ENCODE data around the gene CA12. TPM values are rescaled to one million over a fixed set of nuclear protein-coding genes. Genes with fewer than 3 reads are reported as not detected.

The CA12 gene
- total RNA-seq, 1 donor from 2014 or later = 89.6 TPM

DNA sequence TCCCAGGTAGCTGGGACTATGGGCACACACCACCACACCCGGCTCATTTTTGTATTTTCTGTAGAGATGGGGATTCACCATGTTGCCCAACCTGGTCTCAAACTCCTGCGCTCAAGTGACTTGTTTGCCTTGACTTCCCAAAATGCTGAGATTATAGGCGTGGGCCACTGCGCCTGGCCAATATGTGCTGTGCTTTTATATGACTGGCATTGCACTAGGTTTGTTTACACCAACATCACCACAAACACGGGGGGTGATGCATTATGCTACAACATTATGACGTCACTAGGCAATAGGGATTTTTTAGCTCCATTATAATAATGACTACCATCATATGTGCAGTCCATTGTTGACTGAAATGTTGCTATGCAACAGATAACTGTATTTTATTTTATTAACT is 97.3 kb downstream of the CA12 start:
- Histone ChIP-seq H3K4me1 (peaks cover 10% of the 10 kb centered on the region), H3K36me3 (no peaks in the 10 kb centered on the region), H3K27me3 (no peaks in the 10 kb centered on the region), H3K27ac (no peak overlapping the region), H3K4me3 (no peak overlapping the region), H3K9me3 (no peaks in the 10 kb centered on the region)
- intact Hi-C loops (cut with DNase I) = no loop called here
- TF ChIP-seq, protein P1, sequence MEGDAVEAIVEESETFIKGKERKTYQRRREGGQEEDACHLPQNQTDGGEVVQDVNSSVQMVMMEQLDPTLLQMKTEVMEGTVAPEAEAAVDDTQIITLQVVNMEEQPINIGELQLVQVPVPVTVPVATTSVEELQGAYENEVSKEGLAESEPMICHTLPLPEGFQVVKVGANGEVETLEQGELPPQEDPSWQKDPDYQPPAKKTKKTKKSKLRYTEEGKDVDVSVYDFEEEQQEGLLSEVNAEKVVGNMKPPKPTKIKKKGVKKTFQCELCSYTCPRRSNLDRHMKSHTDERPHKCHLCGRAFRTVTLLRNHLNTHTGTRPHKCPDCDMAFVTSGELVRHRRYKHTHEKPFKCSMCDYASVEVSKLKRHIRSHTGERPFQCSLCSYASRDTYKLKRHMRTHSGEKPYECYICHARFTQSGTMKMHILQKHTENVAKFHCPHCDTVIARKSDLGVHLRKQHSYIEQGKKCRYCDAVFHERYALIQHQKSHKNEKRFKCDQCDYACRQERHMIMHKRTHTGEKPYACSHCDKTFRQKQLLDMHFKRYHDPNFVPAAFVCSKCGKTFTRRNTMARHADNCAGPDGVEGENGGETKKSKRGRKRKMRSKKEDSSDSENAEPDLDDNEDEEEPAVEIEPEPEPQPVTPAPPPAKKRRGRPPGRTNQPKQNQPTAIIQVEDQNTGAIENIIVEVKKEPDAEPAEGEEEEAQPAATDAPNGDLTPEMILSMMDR (IDR thresholded peaks at IDR 0.05) = no peak
- no peak for TF ChIP-seq POLR2A (IDR thresholded peaks at IDR 0.05)
- TF ChIP-seq POLR2AphosphoS5 (IDR thresholded peaks at IDR 0.05; ENCODE audit: insufficient read depth in 1 of 2, low read depth in 1 of 2) = no peak
- DNase-seq (ENCODE audit: extremely low spot score in 2 of 2) = no peak

DNA sequence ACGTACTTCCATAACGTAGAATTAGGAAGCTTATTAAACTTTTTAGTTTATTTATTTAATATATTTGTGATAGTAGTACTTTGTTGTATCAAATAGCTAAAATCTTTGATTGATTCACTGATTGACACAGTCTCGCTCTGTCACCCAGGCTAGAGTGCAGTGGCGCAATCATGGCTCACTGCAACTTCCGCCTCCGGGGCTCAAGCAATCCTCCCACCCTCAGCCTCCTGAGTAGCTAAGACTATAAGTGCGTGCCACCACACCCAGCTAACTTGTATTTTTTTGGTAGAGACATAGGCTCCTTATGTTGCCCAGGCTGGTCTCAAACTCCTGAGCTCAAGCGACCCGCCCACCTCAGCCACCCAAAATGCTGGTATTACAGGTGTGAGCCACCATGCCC is 98.5 kb downstream of the CA12 start:
- Histone ChIP-seq H3K27me3 (no peaks in the 10 kb centered on the region), H3K4me1 (peaks cover 8% of the 10 kb centered on the region), H3K4me3 (no peak overlapping the region), H3K36me3 (no peaks in the 10 kb centered on the region), H3K27ac (no peak overlapping the region), H3K9me3 (no peaks in the 10 kb centered on the region)
- DNase-seq (ENCODE audit: extremely low spot score in 2 of 2) = no peak
- intact Hi-C loops (cut with DNase I) = no loop called here
- TF ChIP-seq POLR2AphosphoS5 (IDR thresholded peaks at IDR 0.05; ENCODE audit: insufficient read depth in 1 of 2, low read depth in 1 of 2) (no peak), POLR2A (IDR thresholded peaks at IDR 0.05) (no peak)
- TF ChIP-seq, protein P1 (IDR thresholded peaks at IDR 0.05) = no peak

DNA sequence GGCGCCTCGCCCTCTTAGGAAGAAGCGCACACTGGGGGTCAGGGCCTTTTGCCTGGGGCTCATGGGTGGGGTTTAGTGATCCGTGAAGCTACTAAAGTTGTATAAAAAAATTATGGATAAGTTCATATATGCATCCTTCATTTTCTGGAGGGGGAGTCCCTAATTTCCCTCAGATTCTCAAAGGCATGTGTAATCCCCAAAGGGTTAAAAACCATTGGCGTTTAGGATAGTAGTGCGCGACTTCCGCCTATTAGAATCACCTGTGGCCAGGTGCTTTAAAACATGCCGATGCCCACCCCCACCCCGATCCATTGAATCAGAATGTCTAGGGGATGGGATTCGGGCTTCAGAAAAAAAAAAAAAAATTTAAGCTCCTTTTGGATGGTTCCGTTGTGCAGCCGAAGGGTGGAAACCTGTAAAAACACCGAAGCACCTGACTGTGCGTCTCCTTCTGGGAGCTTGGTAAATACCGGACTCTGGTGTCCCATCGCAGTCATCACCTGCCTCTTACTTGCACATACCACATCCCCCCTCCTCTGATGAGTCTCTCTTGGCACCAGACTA is 103.7 kb downstream of the CA12 start:
- H3K27me3 ChIP-seq = no peaks in the 10 kb centered on the region
- H3K36me3 ChIP-seq = no peaks in the 10 kb centered on the region
- peak overlapping the region; percentile 73 to 92 for H3K4me3 ChIP-seq
- no peak for DNase-seq (ENCODE audit: extremely low spot score in 2 of 2)
- peak in 1 of 2 donors; percentile 38 for TF ChIP-seq POLR2AphosphoS5 (IDR thresholded peaks at IDR 0.05; ENCODE audit: insufficient read depth in 1 of 2, low read depth in 1 of 2)
- TF ChIP-seq, protein P1 (IDR thresholded peaks at IDR 0.05) = no peak
- H3K27ac ChIP-seq = peak overlapping the region; percentile 94
- peaks cover 9% of the 10 kb centered on the region for H3K4me1 ChIP-seq
- intact Hi-C loops (cut with DNase I) = loop anchor here (5.0 kb wide), 1 partner anchor 86 kb away; no protein-coding TSS in a partner anchor
- H3K9me3 ChIP-seq = no peaks in the 10 kb centered on the region

DNA sequence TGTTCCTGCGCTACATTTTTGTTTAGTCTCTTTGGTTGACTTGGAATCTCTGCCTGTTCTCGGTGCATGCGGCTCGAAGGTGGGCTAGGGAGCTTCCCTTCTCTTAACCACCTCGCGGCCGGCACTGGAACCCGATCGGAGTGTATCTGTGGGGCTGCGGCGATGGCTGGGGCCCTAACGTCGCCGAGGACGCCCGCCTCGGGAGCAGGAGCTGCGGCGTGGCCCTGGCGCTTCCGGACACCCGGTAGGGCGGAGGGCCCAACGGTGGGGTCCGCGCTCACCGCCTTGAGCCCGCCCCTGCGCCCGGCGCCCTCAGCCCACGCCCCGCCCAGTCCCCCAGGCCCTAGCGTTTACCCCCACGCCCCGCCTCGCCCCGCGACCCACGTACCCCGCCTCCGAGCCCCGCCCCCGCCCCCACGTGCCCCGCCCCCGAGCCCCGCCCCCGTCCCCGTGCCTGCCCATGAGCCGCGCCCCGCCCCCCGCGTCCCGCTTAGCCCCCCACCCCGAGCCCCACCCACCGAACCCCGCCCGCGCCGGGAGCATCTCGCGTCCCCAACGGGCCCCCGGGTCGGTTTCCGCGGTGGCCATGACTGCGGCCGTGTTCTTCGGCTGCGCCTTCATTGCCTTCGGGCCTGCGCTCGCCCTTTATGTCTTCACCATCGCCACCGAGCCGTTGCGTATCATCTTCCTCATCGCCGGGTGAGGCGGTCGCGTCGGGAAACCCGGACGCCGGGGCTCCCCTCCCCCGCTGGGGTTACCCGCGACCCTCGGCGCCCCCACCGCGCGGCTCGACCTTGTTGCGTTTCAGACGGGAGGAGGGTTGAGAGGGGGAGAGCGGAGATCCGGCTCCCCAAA is 104.4 kb downstream of the CA12 start, which contains the start of gene APH1B:
APH1B (plus strand) TSS at position 568 of the 855 bp plus-strand sequence; CDS start at position 587, 19 bp downstream.
- Histone ChIP-seq H3K4me3 (peak within 1 kb of the TSS; percentile 73 to 92), H3K9me3 (no peaks in the 10 kb centered on the region), H3K27ac (peak within 1 kb of the TSS; percentile 94), H3K36me3 (no peaks in the 10 kb centered on the region), H3K4me1 (peaks cover 9% of the 10 kb centered on the region), H3K27me3 (no peaks in the 10 kb centered on the region)
- DNase-seq (ENCODE audit: extremely low spot score in 2 of 2) = no peak
- TF ChIP-seq POLR2A (IDR thresholded peaks at IDR 0.05) (peak in 1 of 2 donors; percentile 63), POLR2AphosphoS5 (IDR thresholded peaks at IDR 0.05; ENCODE audit: insufficient read depth in 1 of 2, low read depth in 1 of 2) (peak in 1 of 2 donors; percentile 84)
- TF ChIP-seq, protein P1 (IDR thresholded peaks at IDR 0.05) = peak in 1 of 3 experiments; percentile 15
- intact Hi-C loops (cut with DNase I) = loop anchor here (5.0 kb wide), 1 partner anchor 85 kb away; no protein-coding TSS in a partner anchor

All from vagina (tissue), 2 donors.